ENCODE results near the gene SMURF1.

Gene SMURF1

DNA sequence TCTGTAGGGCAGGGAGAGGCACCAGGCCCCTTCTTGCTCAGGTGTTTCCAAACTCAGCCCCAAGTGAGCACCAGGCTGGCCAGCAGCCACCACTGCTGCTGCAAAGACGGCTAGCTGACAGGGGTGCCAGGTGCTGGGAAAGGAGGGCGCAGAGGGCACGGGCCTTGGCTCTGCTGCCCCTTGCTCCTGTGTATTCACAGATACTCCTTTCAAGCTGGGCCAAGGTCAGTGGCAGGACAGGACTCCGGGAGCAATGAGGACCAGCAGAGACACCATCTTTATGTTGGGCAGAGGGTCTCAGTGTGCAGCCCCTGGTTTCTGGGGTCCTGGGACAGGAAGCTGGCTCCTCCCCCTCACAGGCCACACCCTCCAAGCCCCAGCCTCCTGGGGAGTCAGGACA lies 110.1 kb downstream of the SMURF1 start:
- TF ChIP-seq CTCF (IDR thresholded peaks at IDR 0.05; ENCODE audit: low read depth, low read length) = no peak
- H3K4me3 ChIP-seq (ENCODE audit: low read depth, low read length) = no peak overlapping the region

- no peak overlapping the region for H3K4me3 ChIP-seq (ENCODE audit: low read depth, low read length)
- no peak for TF ChIP-seq CTCF (IDR thresholded peaks at IDR 0.05; ENCODE audit: low read depth, low read length)
Measured at GRCh38 chr7:99032928-99033327, 111.0 kb downstream of the SMURF1 start.

GRCh38 chr7:99031496-99031895 lies 112.4 kb downstream of the SMURF1 start:
- no peak overlapping the region for H3K4me3 ChIP-seq (ENCODE audit: low read depth, low read length)
- TF ChIP-seq CTCF (IDR thresholded peaks at IDR 0.05; ENCODE audit: low read depth, low read length) = no peak

GRCh38 chr7:99030951-99031350 lies 113.0 kb downstream of the SMURF1 start:
- H3K4me3 ChIP-seq (ENCODE audit: low read depth, low read length) = no peak overlapping the region
- TF ChIP-seq CTCF (IDR thresholded peaks at IDR 0.05; ENCODE audit: low read depth, low read length) = no peak

DNA sequence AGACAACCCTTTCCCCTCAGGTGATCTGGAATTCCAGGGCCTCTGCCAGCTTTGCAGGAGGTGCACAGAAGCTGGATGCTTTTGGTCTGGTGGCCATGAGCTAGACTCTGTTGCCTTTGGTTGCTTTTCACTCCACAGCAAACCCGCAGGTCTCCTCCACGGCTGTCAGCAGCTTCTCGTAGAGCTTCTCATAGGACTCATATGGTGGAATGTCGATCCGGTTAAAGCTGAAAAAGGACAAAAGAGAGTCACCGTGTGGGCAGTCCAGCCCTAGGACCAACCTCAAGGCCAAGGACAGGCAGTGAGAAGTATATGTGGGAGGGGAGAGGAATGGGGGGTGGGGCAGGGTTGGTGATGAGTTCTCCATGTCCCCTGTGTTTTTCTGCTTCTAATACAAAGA lies 113.5 kb downstream of the SMURF1 start:
- no peak for TF ChIP-seq CTCF (IDR thresholded peaks at IDR 0.05; ENCODE audit: low read depth, low read length)
- no peak overlapping the region for H3K4me3 ChIP-seq (ENCODE audit: low read depth, low read length)

- H3K4me3 ChIP-seq (ENCODE audit: low read depth, low read length) = no peak overlapping the region
- TF ChIP-seq CTCF (IDR thresholded peaks at IDR 0.05; ENCODE audit: low read depth, low read length) = no peak
Measured at GRCh38 chr7:99029466-99030435, 114.2 kb downstream of the SMURF1 start.

DNA sequence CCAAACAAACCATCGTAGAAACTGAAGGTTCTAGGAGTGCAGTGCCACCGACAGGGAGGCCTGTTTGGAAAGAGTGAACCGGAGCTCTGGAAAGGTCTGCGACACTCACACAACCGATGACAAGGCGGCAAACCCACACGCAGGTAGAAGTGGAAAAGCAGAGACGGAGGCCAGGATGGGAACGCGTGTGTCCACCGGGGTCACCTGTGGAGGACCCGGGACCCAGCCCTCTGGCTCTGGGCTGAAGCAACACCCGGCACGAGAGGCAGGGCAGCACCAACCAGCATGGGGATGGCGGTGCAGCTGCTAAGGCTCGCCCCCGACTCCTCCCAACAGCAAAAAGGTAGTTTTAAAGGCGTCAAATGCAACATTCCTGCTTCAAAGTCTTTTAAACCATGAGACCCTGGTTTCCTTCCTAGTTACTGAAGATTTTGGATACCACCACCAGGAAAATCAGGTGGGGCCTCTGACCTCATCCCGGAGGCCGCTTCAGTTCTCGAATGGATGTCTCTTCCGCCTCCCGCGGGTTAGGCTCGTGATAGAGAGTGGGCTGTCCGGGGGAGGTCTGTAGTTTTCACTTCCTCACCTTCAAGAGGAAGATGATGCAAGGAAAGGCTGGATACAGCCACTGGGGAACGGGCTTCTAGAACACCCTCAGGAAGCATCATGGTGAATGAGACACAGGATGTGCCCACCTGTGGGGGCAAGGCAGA lies 115.5 kb downstream of the SMURF1 start:
- TF ChIP-seq CTCF (IDR thresholded peaks at IDR 0.05; ENCODE audit: low read depth, low read length) = no peak
- H3K4me3 ChIP-seq (ENCODE audit: low read depth, low read length) = no peak overlapping the region

Data from WI38 (cell line).